HG02840 (cell line): Measurements from ENCODE around the gene MAP3K2.
"Not testable (repeated sequence)": the region's sequence is repeated elsewhere in the genome, so short reads cannot be mapped to it uniquely, and the experiment has no call there.

Experiments used
- ATAC-seq: cut with Tn5 transposase; IDR thresholded peaks from one replicate; pipeline ENCODE4 v1.9.1; 2021; ENCODE audit warnings: mild to moderate bottlenecking, moderate library complexity, moderate number of reproducible peaks; ENCODE audit not compliant: unreplicated experiment, low FRiP score

Gene MAP3K2

GRCh38 chr2:127421116-127421800 lies 33.5 kb upstream of the MAP3K2 start:
- ATAC-seq: no peak

DNA sequence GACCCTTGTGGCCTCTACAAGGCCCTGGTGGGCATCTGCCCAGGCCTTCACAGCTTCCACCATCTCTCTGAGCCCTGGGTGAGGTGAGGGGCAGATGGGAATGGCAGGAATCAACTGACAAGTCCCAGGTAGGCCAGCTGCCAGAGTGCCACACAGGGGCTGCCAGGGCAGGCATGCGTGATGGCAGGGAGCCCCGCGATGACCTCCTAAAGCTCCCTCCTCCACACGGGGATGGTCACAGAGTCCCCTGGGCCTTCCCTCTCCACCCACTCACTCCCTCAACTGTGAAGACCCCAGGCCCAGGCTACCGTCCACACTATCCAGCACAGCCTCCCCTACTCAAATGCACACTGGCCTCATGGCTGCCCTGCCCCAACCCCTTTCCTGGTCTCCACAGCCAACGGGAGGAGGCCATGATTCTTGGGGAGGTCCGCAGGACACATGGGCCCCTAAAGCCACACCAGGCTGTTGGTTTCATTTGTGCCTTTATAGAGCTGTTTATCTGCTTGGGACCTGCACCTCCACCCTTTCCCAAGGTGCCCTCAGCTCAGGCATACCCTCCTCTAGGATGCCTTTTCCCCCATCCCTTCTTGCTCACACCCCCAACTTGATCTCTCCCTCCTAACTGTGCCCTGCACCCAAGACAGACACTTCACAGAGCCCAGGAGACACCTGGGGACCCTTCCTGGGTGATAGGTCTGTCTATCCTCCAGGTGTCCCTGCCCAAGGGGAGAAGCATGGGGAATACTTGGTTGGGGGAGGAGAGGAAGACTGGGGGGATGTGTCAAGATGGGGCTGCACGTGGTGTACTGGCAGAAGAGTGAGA lies 32.5 kb upstream of the MAP3K2 start:
- ATAC-seq: no peak

DNA sequence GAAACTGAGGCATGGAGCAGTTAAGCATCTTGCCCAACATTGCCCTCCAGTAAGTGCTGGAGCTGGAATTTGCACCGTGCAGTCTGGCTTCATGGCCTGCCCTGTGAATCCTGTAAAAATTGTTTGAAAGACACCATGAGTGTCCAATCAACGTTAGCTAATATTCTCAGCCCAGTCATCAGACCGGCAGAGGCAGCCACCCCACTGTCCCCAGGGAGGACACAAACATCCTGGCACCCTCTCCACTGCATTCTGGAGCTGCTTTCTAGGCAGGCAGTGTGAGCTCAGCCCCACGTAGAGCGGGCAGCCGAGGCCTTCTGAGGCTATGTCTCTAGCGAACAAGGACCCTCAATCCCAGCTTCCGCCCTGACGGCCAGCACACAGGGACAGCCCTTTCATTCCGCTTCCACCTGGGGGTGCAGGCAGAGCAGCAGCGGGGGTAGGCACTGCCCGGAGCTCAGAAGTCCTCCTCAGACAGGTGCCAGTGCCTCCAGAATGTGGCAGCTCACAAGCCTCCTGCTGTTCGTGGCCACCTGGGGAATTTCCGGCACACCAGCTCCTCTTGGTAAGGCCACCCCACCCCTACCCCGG lies 31.8 kb upstream of the MAP3K2 start:
- no peak for ATAC-seq

DNA sequence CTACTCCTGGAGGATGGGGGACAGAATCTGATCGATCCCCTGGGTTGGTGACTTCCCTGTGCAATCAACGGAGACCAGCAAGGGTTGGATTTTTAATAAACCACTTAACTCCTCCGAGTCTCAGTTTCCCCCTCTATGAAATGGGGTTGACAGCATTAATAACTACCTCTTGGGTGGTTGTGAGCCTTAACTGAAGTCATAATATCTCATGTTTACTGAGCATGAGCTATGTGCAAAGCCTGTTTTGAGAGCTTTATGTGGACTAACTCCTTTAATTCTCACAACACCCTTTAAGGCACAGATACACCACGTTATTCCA lies 31.3 kb upstream of the MAP3K2 start:
- ATAC-seq: no peak

GRCh38 chr2:127418300-127419111 lies 30.7 kb upstream of the MAP3K2 start, which contains the start of gene PROC:
TSS of gene PROC (plus strand) at chr2:127418427. CDS start at chr2:127419943, 1,516 bp downstream.
- no peak for ATAC-seq

DNA sequence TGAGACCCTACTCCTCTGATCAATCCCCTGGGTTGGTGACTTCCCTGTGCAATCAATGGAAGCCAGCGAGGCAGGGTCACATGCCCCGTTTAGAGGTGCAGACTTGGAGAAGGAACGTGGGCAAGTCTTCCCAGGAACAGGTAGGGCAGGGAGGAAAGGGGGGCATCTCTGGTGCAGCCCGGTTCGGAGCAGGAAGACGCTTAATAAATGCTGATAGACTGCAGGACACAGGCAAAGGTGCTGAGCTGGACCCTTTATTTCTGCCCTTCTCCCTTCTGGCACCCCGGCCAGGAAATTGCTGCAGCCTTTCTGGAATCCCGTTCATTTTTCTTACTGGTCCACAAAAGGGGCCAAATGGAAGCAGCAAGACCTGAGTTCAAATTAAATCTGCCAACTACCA lies 29.6 kb upstream of the MAP3K2 start:
- ATAC-seq: no peak

- no peak for ATAC-seq
Observed at GRCh38 chr2:127416506-127417001, 28.8 kb upstream of the MAP3K2 start.

GRCh38 chr2:127415593-127416505 lies 28.1 kb upstream of the MAP3K2 start:
- ATAC-seq: no peak

DNA sequence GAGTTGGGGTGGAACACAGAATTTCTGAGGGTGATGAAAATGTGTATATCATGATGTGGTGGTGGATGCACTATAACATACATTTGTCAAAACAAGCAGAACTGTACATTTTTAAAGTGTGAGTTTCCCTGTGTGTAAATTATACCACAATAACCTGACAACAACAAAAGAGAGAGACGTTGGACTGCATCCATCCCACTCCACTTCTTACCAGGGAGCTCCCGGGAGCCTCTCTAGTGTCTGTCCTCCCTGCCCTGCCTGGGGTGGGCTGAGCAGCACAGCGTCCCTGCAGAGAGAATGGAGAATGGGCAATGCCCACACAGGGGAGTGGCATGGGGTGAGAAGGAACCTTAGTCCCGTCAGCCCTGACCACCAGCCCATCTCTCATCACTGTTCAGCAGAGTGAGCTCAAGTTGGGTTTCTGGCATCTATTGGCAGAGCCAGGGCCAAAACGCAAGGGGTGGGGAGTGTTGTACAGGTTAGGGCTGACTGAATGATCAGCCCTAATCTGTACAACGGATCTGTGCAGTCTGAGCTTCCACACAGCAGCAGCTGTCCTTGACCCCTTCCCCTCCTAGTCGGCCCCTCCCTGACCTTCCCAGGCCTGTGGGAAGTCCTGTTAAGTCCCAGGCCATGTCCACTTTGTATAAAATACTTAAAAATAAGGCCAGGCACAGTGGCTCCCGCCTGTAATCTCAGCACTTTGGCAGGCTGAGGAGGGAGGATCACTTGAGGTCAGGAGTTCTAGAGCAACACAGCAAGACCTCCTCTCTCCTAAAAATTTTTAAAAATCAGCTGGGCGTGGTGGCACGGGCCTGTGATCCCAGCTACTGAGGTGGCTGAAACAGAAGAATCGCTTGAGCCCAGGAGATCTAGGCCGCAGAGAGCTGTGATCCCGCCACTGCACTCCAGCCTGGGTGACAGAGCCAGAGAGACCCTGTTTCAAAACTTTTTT lies 27.1 kb upstream of the MAP3K2 start:
- ATAC-seq: no peak

DNA sequence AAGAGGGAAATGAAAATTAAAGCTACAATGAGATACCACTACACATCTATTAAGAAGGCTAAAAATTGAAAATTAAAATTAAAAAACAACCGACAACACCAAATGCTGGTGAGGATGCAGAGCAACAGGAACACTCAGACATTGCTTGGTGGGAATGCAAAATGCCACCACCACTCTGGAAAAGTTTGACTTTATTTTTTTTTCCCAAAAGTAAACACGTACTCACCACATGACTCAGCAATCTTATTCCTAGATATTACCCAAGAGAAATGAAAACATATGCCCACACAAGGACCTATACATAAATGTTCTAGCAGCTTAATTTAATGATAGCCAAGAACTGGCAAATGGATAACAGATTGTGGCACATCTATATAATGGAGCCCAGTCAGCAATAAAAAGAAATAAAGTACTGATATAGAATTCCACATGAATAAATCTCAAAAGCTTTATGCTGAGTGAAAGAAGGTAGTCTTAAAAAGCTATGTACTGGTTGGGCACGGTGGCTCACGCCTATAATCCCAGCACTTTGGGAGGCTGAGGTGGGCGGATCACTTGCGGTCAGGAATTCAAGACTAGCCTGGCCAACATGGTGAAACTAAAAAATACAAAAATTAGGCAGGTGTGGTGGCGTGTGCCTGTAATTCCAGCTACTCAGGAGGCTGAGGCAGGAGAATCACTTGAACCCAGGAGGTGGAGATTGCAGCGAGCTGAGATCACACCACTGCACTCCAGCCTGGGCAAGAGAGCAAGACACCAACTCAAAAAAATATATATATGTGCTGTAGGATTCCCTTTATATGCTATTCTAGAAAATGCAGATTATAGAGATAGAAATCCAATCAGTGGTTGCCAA lies 26.2 kb upstream of the MAP3K2 start:
- ATAC-seq: no peak

DNA sequence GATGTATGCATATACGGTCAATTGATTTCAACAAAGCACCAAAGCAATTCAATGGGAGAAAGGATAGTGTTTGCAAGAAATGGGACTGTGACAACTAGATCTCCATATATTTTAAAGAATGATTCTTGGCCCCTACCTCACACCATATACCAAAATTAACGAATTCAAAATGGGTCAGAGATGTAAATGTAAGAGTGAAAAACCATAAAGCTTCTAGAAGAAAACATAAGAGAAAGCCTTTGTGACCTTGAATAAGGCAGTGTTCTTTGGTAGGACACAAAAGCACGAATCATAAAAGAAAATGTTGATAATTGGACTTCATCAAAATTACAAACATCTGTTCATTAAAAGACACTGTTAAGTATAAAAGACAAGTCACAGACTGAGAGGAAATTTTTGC lies 25.4 kb upstream of the MAP3K2 start:
- no peak for ATAC-seq

DNA sequence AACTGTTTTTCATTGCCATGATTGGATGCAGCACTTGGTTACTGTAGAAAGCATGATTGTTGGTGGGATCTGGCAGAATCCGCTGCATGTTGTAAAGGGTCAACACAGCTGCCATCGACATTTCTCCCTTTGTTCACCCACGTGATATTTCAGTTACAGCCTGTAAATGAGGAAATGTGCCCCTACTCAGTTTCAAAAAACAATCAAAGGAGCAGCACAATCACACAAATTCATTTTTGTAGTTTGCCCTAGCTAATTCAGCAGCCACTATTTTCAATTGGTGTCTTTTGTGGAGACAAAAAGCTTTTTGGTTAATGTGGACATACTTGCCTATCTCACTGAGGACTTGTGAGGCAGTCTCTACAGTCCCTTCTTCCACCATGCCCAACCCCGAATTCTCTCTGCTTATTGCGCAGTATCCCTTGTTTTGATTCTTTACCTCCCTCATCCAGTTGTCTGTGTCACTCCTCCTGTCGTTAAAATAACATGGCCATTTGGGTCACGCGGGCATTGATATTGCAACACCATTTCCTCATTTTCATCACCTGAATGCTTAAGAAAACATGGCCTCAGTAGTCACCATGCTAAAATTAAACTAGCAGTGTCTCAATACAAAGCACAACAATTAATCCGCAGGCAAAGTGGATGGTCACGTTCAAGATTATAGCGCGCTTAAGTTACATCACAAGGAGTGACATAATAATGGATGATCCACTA lies 24.0 kb upstream of the MAP3K2 start:
- no peak for ATAC-seq

- peak; percentile 65 for ATAC-seq
Observed at GRCh38 chr2:127410871-127411652, 23.3 kb upstream of the MAP3K2 start.

- not testable (repeated sequence) for ATAC-seq
Observed at GRCh38 chr2:127409716-127410115, 21.9 kb upstream of the MAP3K2 start.

DNA sequence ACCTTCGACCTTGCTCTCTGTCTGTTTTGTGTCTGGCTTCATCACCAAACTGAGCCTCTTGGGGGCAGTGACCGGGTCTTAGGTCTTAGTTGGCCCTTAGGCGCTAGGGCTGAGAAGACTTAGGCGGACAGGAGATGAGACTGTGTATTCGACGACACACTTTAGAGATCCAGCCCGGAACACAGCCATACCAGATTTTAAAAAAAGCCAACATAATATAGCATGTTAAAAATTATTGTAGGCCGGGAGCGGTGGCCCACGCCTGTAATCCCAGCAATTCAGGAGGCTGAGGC lies 21.0 kb upstream of the MAP3K2 start:
- no peak for ATAC-seq

GRCh38 chr2:127408004-127408806 lies 20.4 kb upstream of the MAP3K2 start:
- no peak for ATAC-seq
